H9 (cell line): ENCODE data around the gene PRSS21. TPM values are rescaled to one million over a fixed set of nuclear protein-coding genes. Genes with fewer than 3 reads are reported as not detected.

Source experiments
- DNase-seq: peaks from one replicate; pipeline ENCODE4 v3.0.0-alpha.2; 2017
- H2AFZ ChIP-seq: one replicate; pipeline ENCODE4 v1.6.1; 2013; ENCODE audit warnings: mild to moderate bottlenecking, low read length, control low read depth, moderate library complexity
- H2AK5ac ChIP-seq: 2 replicates; pipeline ENCODE4 v1.6.1; 2013; ENCODE audit warnings: low read length, control low read depth, mixed read lengths; ENCODE audit not compliant: insufficient read length
- H2BK120ac ChIP-seq: one replicate; pipeline ENCODE4 v1.6.1; 2013; ENCODE audit warnings: low read depth, mild to moderate bottlenecking, low read length, control low read depth, inconsistent platforms; ENCODE audit not compliant: poor library complexity, severe bottlenecking
- H2BK12ac ChIP-seq: 2 replicates; pipeline ENCODE4 v1.6.1; 2013; ENCODE audit warnings: low read length, control low read depth, mixed read lengths, low read depth; ENCODE audit not compliant: insufficient read length
- H2BK15ac ChIP-seq: 2 replicates; pipeline ENCODE4 v1.6.1; 2013; ENCODE audit warnings: low read depth, low read length, control low read depth
- H2BK20ac ChIP-seq: one replicate; pipeline ENCODE4 v1.6.1; 2013; ENCODE audit warnings: low read depth, mild to moderate bottlenecking, low read length, control low read depth, inconsistent platforms; ENCODE audit not compliant: poor library complexity, severe bottlenecking
- H2BK5ac ChIP-seq: 2 replicates; pipeline ENCODE4 v1.6.1; 2013; ENCODE audit warnings: low read length, control low read depth, mixed read lengths; ENCODE audit not compliant: insufficient read length
- H3K14ac ChIP-seq: 2 replicates; pipeline ENCODE4 v1.6.1; 2013; ENCODE audit warnings: low read length, control low read depth; ENCODE audit not compliant: insufficient read depth
- H3K18ac ChIP-seq: 2 replicates; pipeline ENCODE4 v1.6.1; 2013; ENCODE audit warnings: low read depth, mild to moderate bottlenecking, mixed read lengths, low read length, control low read depth; ENCODE audit not compliant: insufficient read length
- H3K23ac ChIP-seq: 2 replicates; pipeline ENCODE4 v1.6.1; 2013; ENCODE audit warnings: low read length, control low read depth, mixed read lengths, low read depth; ENCODE audit not compliant: insufficient read length
- H3K23me2 ChIP-seq: 2 replicates; pipeline ENCODE4 v1.6.1; 2013; ENCODE audit warnings: low read depth, mild to moderate bottlenecking, mixed read lengths, low read length, control low read depth; ENCODE audit not compliant: insufficient read length, poor library complexity, severe bottlenecking
- H3K27ac ChIP-seq: 2 replicates; pipeline ENCODE4 v1.5.1; 2013; ENCODE audit warnings: low read length, control low read depth, mixed read lengths, low read depth; ENCODE audit not compliant: insufficient read length
- H3K27me3 ChIP-seq: 2 replicates; pipeline ENCODE4 v1.6.1; 2013; ENCODE audit warnings: low read length, control low read depth, inconsistent platforms; ENCODE audit not compliant: insufficient read depth
- H3K4ac ChIP-seq: 2 replicates; pipeline ENCODE4 v1.6.1; 2013; ENCODE audit warnings: low read depth, mild to moderate bottlenecking, control low read depth, inconsistent platforms, low read length, moderate library complexity
- H3K4me1 ChIP-seq: 2 replicates; pipeline ENCODE4 v1.6.1; 2013; ENCODE audit warnings: low read length, control low read depth, inconsistent platforms; ENCODE audit not compliant: insufficient read depth
- H3K4me2 ChIP-seq: 2 replicates; pipeline ENCODE4 v1.6.1; 2013; ENCODE audit warnings: low read length, control low read depth, mixed read lengths; ENCODE audit not compliant: insufficient read length, insufficient read depth
- H3K56ac ChIP-seq: 2 replicates; pipeline ENCODE4 v1.6.1; 2013; ENCODE audit warnings: low read depth, mild to moderate bottlenecking, mixed read lengths, low read length, control low read depth; ENCODE audit not compliant: insufficient read length
- H3K79me1 ChIP-seq: 2 replicates; pipeline ENCODE4 v1.6.1; 2013; ENCODE audit warnings: low read depth, mild to moderate bottlenecking, moderate library complexity, low read length, control low read depth, inconsistent platforms; ENCODE audit not compliant: insufficient read depth, poor library complexity, severe bottlenecking
- H3K79me2 ChIP-seq: 2 replicates; pipeline ENCODE4 v1.6.1; 2013; ENCODE audit warnings: low read length, control low read depth, inconsistent platforms; ENCODE audit not compliant: insufficient read depth
- H3K9ac ChIP-seq: 2 replicates; pipeline ENCODE4 v1.6.1; 2013; ENCODE audit warnings: low read length, control low read depth, mixed read lengths; ENCODE audit not compliant: insufficient read length; ENCODE audit errors: extremely low read depth
- H3K9me3 ChIP-seq: one replicate; pipeline ENCODE4 v1.6.1; 2013; ENCODE audit warnings: low read depth, low read length, inconsistent platforms; ENCODE audit not compliant: control insufficient read depth
- H3T11ph ChIP-seq: one replicate; pipeline ENCODE4 v1.6.1; 2013; ENCODE audit warnings: mild to moderate bottlenecking, low read length, control low read depth, inconsistent platforms
- H4K20me1 ChIP-seq: one replicate; pipeline ENCODE4 v1.6.1; 2013; ENCODE audit not compliant: control insufficient read depth, insufficient read length, insufficient read depth
- H4K5ac ChIP-seq: 2 replicates; pipeline ENCODE4 v1.6.1; 2013; ENCODE audit warnings: low read depth, mild to moderate bottlenecking, mixed read lengths, low read length, control low read depth; ENCODE audit not compliant: insufficient read length
- H4K8ac ChIP-seq: replicated peaks from 2 replicates; pipeline ENCODE4 v1.6.1; 2013; ENCODE audit warnings: low read length, control low read depth, mixed read lengths, low read depth; ENCODE audit not compliant: insufficient read length
- H4K91ac ChIP-seq: 2 replicates; pipeline ENCODE4 v1.6.1; 2013; ENCODE audit warnings: low read depth, mild to moderate bottlenecking, moderate library complexity, mixed read lengths, low read length, control low read depth; ENCODE audit not compliant: insufficient read length
- H3K27ac Mint-ChIP-seq, 3 experiments: 2 replicates in 2 of 3; 3 replicates in 1 of 3; pipeline ENCODE4 v1.8.0; 2020 to 2021; ENCODE audit warnings: mixed read lengths in 3 of 3, mild to moderate bottlenecking in 1 of 3, moderate library complexity in 1 of 3
- H3K27me3 Mint-ChIP-seq: 2 replicates; pipeline ENCODE4 v1.8.0; 2021; ENCODE audit warnings: low read depth, mild to moderate bottlenecking, moderate library complexity, mixed read lengths
- H3K36me3 Mint-ChIP-seq, 3 experiments: 2 replicates in 2 of 3; 3 replicates in 1 of 3; pipeline ENCODE4 v1.8.0; 2020 to 2021; ENCODE audit warnings: low read depth in 3 of 3, mixed read lengths in 3 of 3; ENCODE audit not compliant: insufficient read depth in 1 of 3
- H3K4me1 Mint-ChIP-seq, 2 experiments: 2 replicates each; pipeline ENCODE4 v1.8.0; 2020; ENCODE audit warnings: mixed read lengths in 2 of 2
- H3K4me3 Mint-ChIP-seq, 2 experiments: 2 replicates in 1 of 2; 3 replicates in 1 of 2; pipeline ENCODE4 v1.8.0; 2020 to 2021; ENCODE audit warnings: mild to moderate bottlenecking in 2 of 2, mixed read lengths in 2 of 2, moderate library complexity in 1 of 2
- H3K9me3 Mint-ChIP-seq, 2 experiments: 2 replicates in 1 of 2; 3 replicates in 1 of 2; pipeline ENCODE4 v1.8.0; 2020; ENCODE audit warnings: mild to moderate bottlenecking in 2 of 2, mixed read lengths in 2 of 2, moderate library complexity in 1 of 2
- CTCF ChIP-seq: fragments of 200-600 bp; sonication (generic); conservative IDR thresholded peaks from 3 replicates; pipeline ENCODE4 v1.8.0; 2021; ENCODE audit warnings: antibody characterized with exemption, mild to moderate bottlenecking
- WGBS: extraction: QIAGEN DNeasy Blood & Tissue Kit; methylation state at CpG from one replicate; pipeline ENCODE4 v1.1.7; 2013; ENCODE audit warnings: missing lambda C conversion rate, low lambda C conversion rate, mixed read lengths; ENCODE audit not compliant: insufficient read length; ENCODE audit errors: extremely low coverage; 5-methylcytosine and 5-hydroxymethylcytosine counted together
- total RNA-seq: library from RNA; stranded (reverse); gene quantifications from 2 replicates; pipeline ENCODE4 v1.2.1, GENCODE V29; 2021

Gene PRSS21
- total RNA-seq, 1 experiment from 2014 or later: not detected

DNA sequence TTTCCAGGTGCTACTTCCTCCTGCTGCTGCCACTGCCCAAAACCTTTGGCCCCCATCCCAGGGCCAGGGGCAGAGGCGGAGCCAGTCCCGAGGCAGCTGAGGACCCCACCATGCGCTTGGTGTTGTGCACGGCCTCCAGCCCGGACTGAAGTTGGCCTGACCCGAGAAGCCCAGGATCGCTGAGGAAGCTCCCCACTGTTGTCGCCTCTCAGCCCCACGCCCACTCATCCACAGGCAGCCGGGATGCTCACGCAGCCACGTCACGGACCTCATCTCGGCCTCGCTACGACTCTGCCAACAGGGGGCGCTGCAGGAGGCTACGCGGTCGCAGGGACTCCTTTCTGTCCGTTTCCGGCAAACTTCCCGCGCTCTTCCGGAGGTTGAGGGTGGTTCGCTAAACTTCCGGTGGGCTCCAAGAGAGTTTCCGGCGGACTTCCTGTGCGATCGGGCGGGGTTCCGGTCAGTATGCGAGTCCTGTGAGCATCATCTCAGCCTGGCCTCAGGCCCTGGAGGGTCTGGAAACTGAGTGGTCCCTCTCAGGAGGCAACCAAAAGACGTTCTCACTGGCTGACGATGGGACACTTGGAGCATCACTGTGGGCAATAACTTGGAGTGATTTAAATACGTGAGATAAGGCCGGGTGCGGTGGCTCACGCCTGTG lies 25.4 kb downstream of the PRSS21 start:
- Histone ChIP-seq H2BK15ac (no peak overlapping the region), H4K20me1 (no peaks in the 10 kb centered on the region), H3K23me2 (no peaks in the 10 kb centered on the region), H3T11ph (no peak overlapping the region), H3K4me2 (no peak overlapping the region), H4K8ac (no peak overlapping the region), H3K9me3 (no peaks in the 10 kb centered on the region), H3K79me1 (no peaks in the 10 kb centered on the region), H3K79me2 (no peaks in the 10 kb centered on the region), H2BK12ac (no peak overlapping the region), H4K91ac (no peak overlapping the region), H4K5ac (no peak overlapping the region), H3K18ac (peak overlapping the region; percentile 72), H2BK20ac (no peak overlapping the region), H2AK5ac (no peak overlapping the region), H3K4me1 (0 out of 2 replicates have a peak, but pooled peaks cover 3% of the 10 kb centered on the region), H3K23ac (no peak overlapping the region), H3K9ac (no peak overlapping the region), H3K27ac (no peak overlapping the region), H2AFZ (peak overlapping the region; percentile 46), H3K56ac (no peak overlapping the region), H3K4ac (no peak overlapping the region), H3K27me3 (no peaks in the 10 kb centered on the region; the same call in 1 of the 2 replicates), H2BK5ac (no peak overlapping the region), H3K14ac (peak overlapping the region; percentile 26; the same call in 1 of the 2 replicates), H2BK120ac (no peak overlapping the region)
- peak; percentile 80 for DNase-seq
- peaks cover 3 to 12% of the 10 kb centered on the region in 2 experiments; a peak in 2 of 4 replicates for H3K4me1 Mint-ChIP-seq
- H3K4me3 Mint-ChIP-seq: peak overlapping the region in 1 of 2 experiments; percentile 5; a peak in 1 of 5 replicates
- peak; percentile 93 for TF ChIP-seq CTCF
- peak overlapping the region in 1 of 3 experiments; percentile 31; a peak in 1 of 7 replicates for H3K27ac Mint-ChIP-seq
- H3K36me3 Mint-ChIP-seq: no peaks in the 10 kb centered on the region
- peaks cover 13% of the 10 kb centered on the region for H3K27me3 Mint-ChIP-seq
- WGBS: no CpG with 5 or more reads among the region's 40 CpGs
- peaks cover 3% of the 10 kb centered on the region in 2 experiments; a peak in 4 of 5 replicates for H3K9me3 Mint-ChIP-seq
